Measurements from ENCODE around the gene GAP43. TPM values are rescaled to one million over a fixed set of nuclear protein-coding genes. Genes with fewer than 3 reads are reported as not detected.

The GAP43 gene
- total RNA-seq, 1 donor from 2014 or later: 4.9 TPM

DNA sequence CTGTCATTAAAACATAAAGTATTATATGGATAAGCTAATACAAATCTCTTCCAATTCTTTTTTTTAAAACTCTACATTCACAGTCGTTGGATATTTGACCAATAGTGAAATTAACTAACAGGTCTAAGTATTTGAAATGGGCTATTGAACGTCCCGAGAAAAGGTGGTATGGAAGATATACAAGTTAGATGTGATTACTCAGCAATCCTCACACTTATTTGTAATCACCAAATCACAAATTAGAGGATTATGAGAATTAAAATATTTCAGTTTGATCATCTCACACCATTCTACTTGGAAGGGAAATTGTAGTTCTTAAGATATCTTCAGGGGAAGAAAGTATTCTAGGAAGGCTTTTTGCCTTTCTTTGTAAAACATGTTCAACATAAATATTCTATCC, 60.5 kb downstream of the GAP43 start:
- Histone ChIP-seq H3K4me1 (no peaks in the 10 kb centered on the region), H3K4me3 (no peak overlapping the region), H3K27me3 (no peaks in the 10 kb centered on the region), H3K36me3 (no peaks in the 10 kb centered on the region), H3K27ac (no peak overlapping the region), H3K9me3 (no peaks in the 10 kb centered on the region)
- DNase-seq (ENCODE audit: extremely low spot score in 2 of 2): no peak
- TF ChIP-seq POLR2AphosphoS5 (IDR thresholded peaks at IDR 0.05; ENCODE audit: insufficient read depth in 1 of 2, low read depth in 1 of 2) (no peak), POLR2A (IDR thresholded peaks at IDR 0.05) (no peak)
- TF ChIP-seq, protein P1, sequence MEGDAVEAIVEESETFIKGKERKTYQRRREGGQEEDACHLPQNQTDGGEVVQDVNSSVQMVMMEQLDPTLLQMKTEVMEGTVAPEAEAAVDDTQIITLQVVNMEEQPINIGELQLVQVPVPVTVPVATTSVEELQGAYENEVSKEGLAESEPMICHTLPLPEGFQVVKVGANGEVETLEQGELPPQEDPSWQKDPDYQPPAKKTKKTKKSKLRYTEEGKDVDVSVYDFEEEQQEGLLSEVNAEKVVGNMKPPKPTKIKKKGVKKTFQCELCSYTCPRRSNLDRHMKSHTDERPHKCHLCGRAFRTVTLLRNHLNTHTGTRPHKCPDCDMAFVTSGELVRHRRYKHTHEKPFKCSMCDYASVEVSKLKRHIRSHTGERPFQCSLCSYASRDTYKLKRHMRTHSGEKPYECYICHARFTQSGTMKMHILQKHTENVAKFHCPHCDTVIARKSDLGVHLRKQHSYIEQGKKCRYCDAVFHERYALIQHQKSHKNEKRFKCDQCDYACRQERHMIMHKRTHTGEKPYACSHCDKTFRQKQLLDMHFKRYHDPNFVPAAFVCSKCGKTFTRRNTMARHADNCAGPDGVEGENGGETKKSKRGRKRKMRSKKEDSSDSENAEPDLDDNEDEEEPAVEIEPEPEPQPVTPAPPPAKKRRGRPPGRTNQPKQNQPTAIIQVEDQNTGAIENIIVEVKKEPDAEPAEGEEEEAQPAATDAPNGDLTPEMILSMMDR (IDR thresholded peaks at IDR 0.05): no peak
- intact Hi-C loops (cut with DNase I): no loop called here

DNA sequence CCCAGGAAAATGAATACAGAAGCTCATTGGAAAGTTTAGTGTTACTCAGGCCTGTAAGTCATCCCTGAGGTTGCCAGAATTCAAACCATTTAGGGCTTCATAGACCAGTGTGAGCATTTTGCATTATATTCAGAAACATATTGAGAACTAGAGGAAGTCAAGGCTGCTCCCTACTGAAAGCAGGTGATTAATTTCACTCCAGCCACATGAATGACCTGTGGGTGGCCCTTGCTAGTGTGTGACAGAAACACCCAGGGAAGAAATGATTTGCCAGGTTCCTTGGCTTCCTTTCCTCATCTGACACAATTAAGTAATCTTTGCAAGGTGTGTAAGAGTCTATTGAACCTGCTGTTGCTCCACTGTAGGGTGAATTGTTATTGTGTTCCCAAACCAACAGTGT, 61.8 kb downstream of the GAP43 start:
- Histone ChIP-seq H3K4me3 (no peak overlapping the region), H3K9me3 (no peaks in the 10 kb centered on the region), H3K27ac (no peak overlapping the region), H3K27me3 (no peaks in the 10 kb centered on the region), H3K36me3 (no peaks in the 10 kb centered on the region), H3K4me1 (no peaks in the 10 kb centered on the region)
- TF ChIP-seq POLR2A (IDR thresholded peaks at IDR 0.05) (no peak), POLR2AphosphoS5 (IDR thresholded peaks at IDR 0.05; ENCODE audit: insufficient read depth in 1 of 2, low read depth in 1 of 2) (no peak)
- TF ChIP-seq, protein P1 (IDR thresholded peaks at IDR 0.05): no peak
- intact Hi-C loops (cut with DNase I): no loop called here
- no peak for DNase-seq (ENCODE audit: extremely low spot score in 2 of 2)

DNA sequence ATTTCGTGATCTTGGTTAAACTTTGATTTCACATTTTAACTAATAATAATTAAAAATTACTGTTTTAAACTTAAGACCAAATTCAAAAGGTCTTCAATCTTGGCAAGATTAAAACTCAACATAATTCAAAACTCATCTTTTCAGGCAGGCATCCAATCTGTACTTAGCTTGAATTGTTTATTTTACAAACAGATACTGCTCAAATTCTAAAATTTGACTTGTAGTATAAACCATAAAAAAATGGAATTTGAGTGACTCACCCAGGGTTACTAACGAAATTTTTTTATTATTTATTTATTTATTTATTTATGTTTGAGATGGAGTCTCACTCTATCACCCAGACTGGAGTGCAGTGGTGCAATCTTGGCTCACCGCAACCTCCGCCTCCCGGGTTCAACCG, 64.4 kb downstream of the GAP43 start:
- intact Hi-C loops (cut with DNase I): no loop called here
- H3K4me1 ChIP-seq: no peaks in the 10 kb centered on the region
- TF ChIP-seq POLR2AphosphoS5 (IDR thresholded peaks at IDR 0.05; ENCODE audit: insufficient read depth in 1 of 2, low read depth in 1 of 2) (no peak), POLR2A (IDR thresholded peaks at IDR 0.05) (no peak)
- TF ChIP-seq, protein P1 (IDR thresholded peaks at IDR 0.05): no peak
- H3K9me3 ChIP-seq: no peaks in the 10 kb centered on the region
- H3K4me3 ChIP-seq: no peak overlapping the region
- no peak for DNase-seq (ENCODE audit: extremely low spot score in 2 of 2)
- no peaks in the 10 kb centered on the region for H3K36me3 ChIP-seq
- no peak overlapping the region for H3K27ac ChIP-seq
- H3K27me3 ChIP-seq: no peaks in the 10 kb centered on the region

DNA sequence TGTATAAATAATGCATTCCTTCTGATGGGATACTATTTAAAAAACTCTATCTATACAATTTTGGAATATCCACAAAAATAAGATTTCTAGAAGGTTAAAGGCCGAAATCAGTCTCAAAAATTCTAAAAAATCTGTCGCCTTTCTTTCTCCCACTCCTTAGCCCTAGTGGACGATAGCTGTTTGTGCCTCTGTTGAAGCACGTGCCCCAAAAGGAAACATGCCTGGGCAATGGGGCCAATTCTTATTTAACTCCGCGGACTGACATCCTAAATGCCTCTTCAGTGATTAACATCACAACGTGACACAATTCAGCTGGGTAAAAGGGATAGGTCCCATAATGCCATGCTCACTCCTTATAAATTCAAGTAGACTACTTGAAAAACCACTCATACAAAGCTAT, 65.1 kb downstream of the GAP43 start:
- intact Hi-C loops (cut with DNase I): no loop called here
- TF ChIP-seq POLR2A (IDR thresholded peaks at IDR 0.05) (no peak), POLR2AphosphoS5 (IDR thresholded peaks at IDR 0.05; ENCODE audit: insufficient read depth in 1 of 2, low read depth in 1 of 2) (no peak)
- TF ChIP-seq, protein P1 (IDR thresholded peaks at IDR 0.05): no peak
- DNase-seq (ENCODE audit: extremely low spot score in 2 of 2): no peak
- Histone ChIP-seq H3K4me3 (no peak overlapping the region), H3K27me3 (no peaks in the 10 kb centered on the region), H3K4me1 (no peaks in the 10 kb centered on the region), H3K27ac (no peak overlapping the region), H3K9me3 (no peaks in the 10 kb centered on the region), H3K36me3 (no peaks in the 10 kb centered on the region)

DNA sequence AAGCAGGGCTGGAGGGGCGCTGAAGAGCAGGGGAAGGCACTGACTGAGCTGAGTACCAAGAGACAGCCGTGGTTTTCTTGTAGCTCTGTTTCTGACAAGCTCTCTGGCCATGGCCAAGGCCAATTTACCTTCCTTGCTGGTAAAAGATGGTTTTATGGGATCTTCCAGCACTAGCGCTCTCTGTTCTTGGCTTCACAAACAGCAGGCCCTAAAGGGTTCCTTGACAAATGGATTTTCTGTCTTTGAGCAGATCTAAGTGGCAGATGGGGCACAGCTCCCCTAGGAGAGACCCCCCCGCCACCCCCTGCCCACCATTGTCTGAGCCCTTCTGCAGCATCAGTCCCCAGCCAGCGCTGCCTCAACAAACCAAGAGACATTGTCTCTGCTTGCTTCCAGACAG, 66.6 kb downstream of the GAP43 start:
- intact Hi-C loops (cut with DNase I): loop anchor here (5.0 kb wide), 1 partner anchor 473 kb away; no protein-coding TSS in a partner anchor
- no peak for TF ChIP-seq POLR2A (IDR thresholded peaks at IDR 0.05)
- no peak for TF ChIP-seq POLR2AphosphoS5 (IDR thresholded peaks at IDR 0.05; ENCODE audit: insufficient read depth in 1 of 2, low read depth in 1 of 2)
- TF ChIP-seq, protein P1 (IDR thresholded peaks at IDR 0.05): no peak
- no peaks in the 10 kb centered on the region for H3K36me3 ChIP-seq
- H3K9me3 ChIP-seq: no peaks in the 10 kb centered on the region
- H3K4me1 ChIP-seq: no peaks in the 10 kb centered on the region
- no peaks in the 10 kb centered on the region for H3K27me3 ChIP-seq
- DNase-seq (ENCODE audit: extremely low spot score in 2 of 2): no peak
- H3K4me3 ChIP-seq: no peak overlapping the region
- H3K27ac ChIP-seq: no peak overlapping the region

Data from vagina (tissue), 2 donors.